T-helper 22 cell (primary cell): ENCODE measurements around the gene C19orf18.

Source experiments
- DNase-seq: peaks from one replicate; pipeline ENCODE4 v3.0.0-alpha.2; 2020; ENCODE audit warnings: low read depth

The C19orf18 gene

DNA sequence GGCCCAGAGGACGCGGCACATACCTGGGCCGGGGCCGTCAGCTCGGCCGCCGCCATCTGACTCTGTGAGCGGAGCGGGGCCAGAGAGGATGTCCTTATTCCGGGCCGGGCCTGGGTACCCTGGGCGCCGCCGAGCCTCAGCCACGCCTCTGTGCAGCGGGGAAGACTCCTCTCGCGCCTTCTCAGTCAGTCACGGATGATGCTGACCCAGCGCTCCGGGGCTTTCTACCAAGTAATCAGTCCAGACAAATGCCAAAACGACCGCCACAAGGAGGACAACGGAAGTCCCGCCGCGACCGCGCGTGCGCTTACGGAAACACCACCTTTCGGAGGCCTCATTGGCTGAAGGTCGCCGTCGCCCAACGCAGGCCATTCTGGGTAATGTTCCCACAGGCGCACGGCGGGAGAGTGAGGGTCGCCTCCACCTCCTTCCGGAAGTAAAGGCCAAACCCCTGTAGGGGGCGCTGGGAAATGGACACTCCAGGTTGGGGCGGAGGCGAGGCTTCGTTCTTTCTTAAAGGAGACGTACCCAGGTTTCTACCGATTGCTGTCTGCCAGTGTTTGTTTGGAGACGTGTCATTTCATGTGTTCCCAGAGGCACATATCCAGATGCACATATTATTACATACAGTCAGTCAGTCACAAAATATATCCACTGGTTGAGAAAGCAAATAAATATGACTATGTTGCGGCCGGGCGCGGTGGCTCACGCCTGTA is 26.8 kb downstream of the C19orf18 start, which contains the start of gene ZNF256:
ZNF256 (minus strand) TSS at position 288 of the 716 bp plus-strand sequence; CDS start at position 56, 232 bp downstream.
- peak; percentile 58 for DNase-seq

DNA sequence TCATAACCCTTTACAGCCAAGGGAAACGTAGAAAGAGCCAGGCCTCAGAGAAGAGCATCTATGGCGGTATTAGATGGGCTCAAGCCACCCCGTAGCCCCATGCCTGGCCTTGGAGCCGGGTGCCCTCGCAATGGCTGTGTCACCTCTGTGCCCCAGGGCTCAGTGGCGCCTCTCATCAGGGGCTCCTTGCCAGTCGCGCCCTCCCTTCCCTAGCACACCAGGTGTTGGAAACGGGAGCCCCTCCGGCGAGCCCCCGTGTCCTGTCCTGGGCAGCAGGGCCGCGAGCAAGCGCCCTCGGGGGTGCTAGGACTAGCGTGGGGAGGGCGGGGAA is 27.3 kb downstream of the C19orf18 start:
- no peak for DNase-seq

DNA sequence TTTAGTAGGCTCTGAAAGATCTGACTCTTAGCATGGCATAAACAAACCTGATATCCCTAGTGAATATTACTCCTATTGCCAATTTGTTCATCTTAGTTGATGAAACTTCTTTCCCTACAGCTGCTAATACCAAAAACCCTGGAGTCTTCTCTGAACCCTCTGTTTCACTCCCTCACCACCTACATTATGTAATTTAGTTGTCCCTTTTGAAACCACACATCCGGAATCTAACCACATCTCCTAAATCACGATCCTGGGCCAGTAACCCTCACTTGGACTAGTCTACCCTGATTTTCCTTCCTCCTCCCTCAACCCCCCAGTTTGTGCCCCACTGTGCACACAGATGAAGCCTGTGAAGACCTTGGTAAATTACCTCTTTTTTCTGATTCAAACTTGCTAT is 28.0 kb downstream of the C19orf18 start:
- DNase-seq = no peak

DNA sequence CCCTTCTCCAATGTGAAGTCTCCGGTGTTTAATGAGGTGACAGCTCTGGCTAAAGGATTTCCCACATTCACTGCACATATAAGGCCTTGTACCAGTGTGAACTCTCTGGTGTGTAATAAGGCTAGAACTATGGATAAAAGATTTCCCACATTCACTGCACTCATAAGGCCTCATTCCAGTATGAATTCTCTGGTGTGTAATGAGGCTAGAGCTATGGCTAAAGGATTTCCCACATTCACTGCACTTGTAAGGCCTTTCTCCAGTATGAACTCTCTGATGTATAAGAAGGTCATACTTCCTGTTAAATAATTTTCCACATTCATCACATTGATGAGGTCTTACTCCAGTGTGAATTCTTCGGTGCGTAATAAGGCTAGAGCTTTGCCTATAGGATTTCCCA is 32.7 kb downstream of the C19orf18 start:
- DNase-seq = no peak

DNA sequence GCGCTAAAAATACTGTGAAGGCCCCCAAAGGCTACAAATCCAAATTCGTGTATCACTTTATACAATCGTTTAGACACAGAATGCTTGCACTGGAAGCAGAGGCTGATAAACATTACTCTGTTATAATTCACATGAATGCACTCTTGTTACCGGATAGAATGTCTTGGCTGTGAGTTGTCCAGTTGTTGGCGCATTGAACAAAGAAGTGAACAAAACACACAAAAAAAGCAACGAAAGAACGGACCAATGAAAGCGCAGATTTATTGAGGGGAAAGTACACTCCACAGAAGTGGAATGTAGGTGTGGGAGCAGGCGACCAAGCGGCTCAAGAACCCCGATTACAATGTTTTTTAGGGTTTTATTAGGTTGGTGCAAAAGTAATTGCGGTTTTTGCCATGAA is 38.6 kb downstream of the C19orf18 start:
- DNase-seq = no peak

DNA sequence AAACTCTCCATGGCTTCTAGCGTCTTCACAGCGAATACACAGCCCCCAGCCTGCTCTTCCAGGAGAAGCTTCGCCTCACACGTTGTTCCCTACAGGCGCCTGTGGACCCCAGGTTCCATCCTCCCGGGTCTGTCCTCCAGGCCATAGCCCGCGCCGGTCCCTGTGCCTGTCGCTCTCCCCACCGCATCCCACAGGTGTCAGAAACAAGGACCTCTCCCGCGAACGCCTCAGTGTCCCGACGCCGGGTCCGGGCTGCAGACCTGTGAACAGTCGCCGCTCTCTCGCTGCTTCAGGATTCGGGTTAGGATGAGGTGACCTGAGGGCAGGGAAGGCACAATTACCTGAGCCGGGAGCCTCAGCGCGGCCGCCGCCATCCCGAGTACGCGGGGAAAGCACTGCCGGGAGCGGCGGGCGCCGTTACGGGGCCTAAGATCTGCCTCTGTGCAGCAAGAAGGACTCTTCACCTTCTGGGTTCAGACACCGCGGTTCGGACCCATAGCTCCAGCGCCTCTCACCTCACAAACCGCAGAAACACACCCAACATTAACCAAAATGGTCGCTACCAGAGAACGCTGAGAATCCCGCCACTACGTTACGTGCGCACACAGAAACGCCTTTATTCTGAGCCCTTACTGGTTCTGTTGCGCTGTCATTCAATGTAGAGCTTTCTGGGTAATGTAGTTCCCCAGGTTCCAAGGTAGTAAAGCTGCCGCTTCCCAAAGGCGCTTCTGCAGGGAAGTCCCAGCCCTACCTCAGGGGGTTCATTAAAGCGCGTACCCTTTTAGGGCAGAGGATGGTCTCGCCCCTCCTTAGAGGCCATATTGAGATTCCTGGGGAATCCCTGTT is 39.3 kb downstream of the C19orf18 start, which contains the start of gene ZNF418:
ZNF418 (minus strand) TSS at position 583 of the 846 bp plus-strand sequence. CDS start 1,580 bp downstream, outside the sequence.
- no peak for DNase-seq

DNA sequence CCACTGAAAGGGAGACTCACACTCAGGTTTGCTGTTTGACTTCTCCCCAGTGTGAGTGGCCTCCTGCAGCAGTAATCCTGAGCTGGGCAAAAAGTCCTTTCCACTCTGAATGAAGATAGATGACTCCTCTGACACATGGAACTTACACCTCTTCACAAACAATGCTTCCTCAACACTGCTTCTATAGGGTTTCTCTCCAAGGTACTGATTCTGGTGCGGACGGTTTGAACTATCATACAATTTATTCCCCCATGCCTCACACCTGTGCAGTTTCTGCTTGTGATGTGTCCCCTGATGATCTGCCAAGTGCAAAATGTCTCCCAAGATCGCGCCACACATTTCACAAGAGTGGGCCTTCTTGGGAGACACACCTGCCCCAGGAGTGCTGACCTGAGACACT is 46.7 kb downstream of the C19orf18 start:
- no peak for DNase-seq

DNA sequence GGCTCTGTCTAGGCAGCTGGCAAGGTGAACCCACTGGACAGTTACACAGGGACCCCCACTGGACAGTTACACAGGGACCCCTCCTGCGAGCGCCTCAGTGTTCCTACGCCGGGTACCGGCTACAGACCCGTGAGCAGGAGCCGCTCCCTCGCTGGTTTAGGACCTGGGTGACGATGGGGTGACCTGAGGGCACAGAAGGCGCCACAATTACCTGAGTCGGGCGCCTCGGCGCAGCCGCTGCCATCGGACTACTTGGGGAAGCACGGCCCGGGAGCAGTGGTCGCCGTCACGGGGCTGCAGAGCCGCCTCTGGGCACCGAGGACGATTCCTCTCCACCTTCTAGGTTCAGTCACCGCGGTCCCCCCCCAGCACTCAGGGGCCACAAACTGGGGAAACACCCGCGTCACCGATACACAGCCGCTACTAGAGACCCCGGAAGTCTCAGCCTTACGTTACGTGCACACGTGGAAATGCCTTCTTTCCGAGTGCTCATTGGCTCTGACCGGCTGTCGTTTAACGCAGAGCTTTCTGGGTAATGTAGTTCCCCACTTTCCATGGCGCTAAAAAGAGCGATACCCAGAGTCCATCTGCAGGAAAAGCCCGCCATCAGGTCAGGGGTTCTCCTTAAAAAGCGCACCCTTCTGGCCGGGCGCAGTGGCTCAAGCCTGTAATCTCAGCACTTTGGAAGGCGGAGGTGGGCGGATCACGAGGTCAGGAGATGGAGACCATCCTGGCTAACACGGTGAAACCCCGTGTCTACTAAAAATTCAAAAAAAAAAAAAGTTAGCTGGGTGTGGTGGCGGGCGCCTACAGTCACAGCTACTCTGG is 58.0 kb downstream of the C19orf18 start, which contains the start of gene ZNF417:
ZNF417 (minus strand) TSS at position 425 of the 828 bp plus-strand sequence; CDS start at position 244, 181 bp downstream.
- peak; percentile 84 for DNase-seq

DNA sequence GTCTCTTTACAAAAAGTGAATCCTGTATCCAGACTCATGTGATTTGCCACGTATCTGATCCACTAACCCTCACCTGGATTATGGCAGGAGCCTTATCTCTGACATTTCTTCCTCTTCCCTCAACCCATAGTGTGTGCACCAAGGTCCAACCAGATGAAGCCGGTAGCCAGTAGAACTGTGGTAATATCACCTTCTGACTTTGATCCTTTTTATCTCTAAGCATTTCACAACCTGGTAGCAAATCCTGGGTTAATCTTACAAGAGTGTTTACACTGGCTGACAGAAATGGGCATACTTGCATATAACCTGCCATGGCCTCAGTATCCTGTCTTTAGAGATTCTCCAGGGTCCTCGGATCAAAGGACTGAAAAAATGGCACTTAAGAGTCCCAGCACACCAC is 59.8 kb downstream of the C19orf18 start:
- no peak for DNase-seq
